BLaER1 (cell line): ENCODE measurements around the gene FAM83D.

Source experiments
- H3K27ac ChIP-seq: shearing (Covaris generic); formaldehyde crosslinking; 2 replicates; pipeline ENCODE4 v1.8.1; 2022
- H3K27me3 ChIP-seq: shearing (Covaris generic); formaldehyde crosslinking; 2 replicates; pipeline ENCODE4 v1.8.1; 2022
- H3K36me3 ChIP-seq: shearing (Covaris generic); formaldehyde crosslinking; 2 replicates; pipeline ENCODE4 v1.8.1; 2022
- H3K4me1 ChIP-seq: shearing (Covaris generic); formaldehyde crosslinking; 2 replicates; pipeline ENCODE4 v1.8.1; 2022
- H3K4me2 ChIP-seq: shearing (Covaris generic); formaldehyde crosslinking; 2 replicates; pipeline ENCODE4 v1.8.1; 2022
- H3K4me3 ChIP-seq: shearing (Covaris generic); formaldehyde crosslinking; 2 replicates; pipeline ENCODE4 v1.8.1; 2022
- H3K9ac ChIP-seq: shearing (Covaris generic); formaldehyde crosslinking; 2 replicates; pipeline ENCODE4 v1.8.1; 2022
- H3K9me3 ChIP-seq: shearing (Covaris generic); formaldehyde crosslinking; 2 replicates; pipeline ENCODE4 v1.8.1; 2022
- H4K20me1 ChIP-seq: shearing (Covaris generic); formaldehyde crosslinking; 2 replicates; pipeline ENCODE4 v1.8.1; 2022
- Cebpa-rat ChIP-seq: shearing (Covaris generic); IDR thresholded peaks from 2 replicates; pipeline ENCODE4 v1.8.1; 2022

The FAM83D gene

GRCh38 chr20:38961530-38962043, 35.4 kb downstream of the FAM83D start:
- peak overlapping the region; percentile 91 for H3K4me3 ChIP-seq
- peaks cover 19% of the 10 kb centered on the region for H3K4me1 ChIP-seq
- H3K9me3 ChIP-seq, result no peaks in the 10 kb centered on the region
- H3K4me2 ChIP-seq, result peak overlapping the region; percentile 85
- H3K36me3 ChIP-seq, result peaks cover 14% of the 10 kb centered on the region; the same call in 1 of the 2 replicates
- no peaks in the 10 kb centered on the region for H3K27me3 ChIP-seq
- H3K27ac ChIP-seq, result peak overlapping the region; percentile 96
- no peak for TF ChIP-seq Cebpa-rat
- 0 out of 2 replicates have a peak, but pooled peaks cover under 1% of the 10 kb centered on the region for H4K20me1 ChIP-seq
- H3K9ac ChIP-seq, result peak overlapping the region; percentile 91

- TF ChIP-seq Cebpa-rat, result no peak
Observed at GRCh38 chr20:38962044-38962927, 36.1 kb downstream of the FAM83D start, which contains the start of gene DHX35. DHX35 (plus strand) TSS chr20:38962344; CDS start chr20:38962368, 24 bp downstream.

GRCh38 chr20:38962928-38963401, 36.7 kb downstream of the FAM83D start:
- Histone ChIP-seq H3K4me1 (peaks cover 19% of the 10 kb centered on the region), H3K4me3 (peak overlapping the region; percentile 91), H3K27ac (peak overlapping the region; percentile 96), H3K27me3 (no peaks in the 10 kb centered on the region), H3K4me2 (peak overlapping the region; percentile 85), H3K36me3 (peaks cover 19% of the 10 kb centered on the region), H3K9ac (peak overlapping the region; percentile 91), H3K9me3 (no peaks in the 10 kb centered on the region), H4K20me1 (0 out of 2 replicates have a peak, but pooled peaks cover 13% of the 10 kb centered on the region)
- no peak for TF ChIP-seq Cebpa-rat

More at GRCh38 chr20:38962044-38962927, 36.1 kb downstream of the FAM83D start, which contains the start of gene DHX35:
- Histone ChIP-seq H3K36me3 (peaks cover 14% of the 10 kb centered on the region; the same call in 1 of the 2 replicates), H3K27me3 (no peaks in the 10 kb centered on the region), H3K27ac (peak within 1 kb of the TSS; percentile 96), H3K9me3 (no peaks in the 10 kb centered on the region), H3K4me1 (peaks cover 19% of the 10 kb centered on the region), H3K4me2 (peak within 1 kb of the TSS; percentile 85), H3K9ac (peak within 1 kb of the TSS; percentile 91), H4K20me1 (0 out of 2 replicates have a peak, but pooled peaks cover 8% of the 10 kb centered on the region), H3K4me3 (peak within 1 kb of the TSS; percentile 91)

GRCh38 chr20:38963745-38964144, 37.5 kb downstream of the FAM83D start:
- Histone ChIP-seq H3K27me3 (no peaks in the 10 kb centered on the region), H3K4me1 (peaks cover 19% of the 10 kb centered on the region), H4K20me1 (0 out of 2 replicates have a peak, but pooled peaks cover 20% of the 10 kb centered on the region), H3K4me3 (no peak overlapping the region), H3K4me2 (peak overlapping the region; percentile 85), H3K27ac (no peak overlapping the region), H3K9me3 (no peaks in the 10 kb centered on the region), H3K9ac (no peak overlapping the region), H3K36me3 (peaks cover 26% of the 10 kb centered on the region)
- no peak for TF ChIP-seq Cebpa-rat

- H3K4me3 ChIP-seq, result no peak overlapping the region
- peaks cover 39% of the 10 kb centered on the region for H3K36me3 ChIP-seq
- no peaks in the 10 kb centered on the region for H3K9me3 ChIP-seq
- no peak overlapping the region for H3K27ac ChIP-seq
- no peak overlapping the region for H3K4me2 ChIP-seq
- TF ChIP-seq Cebpa-rat, result no peak
- H4K20me1 ChIP-seq, result 0 out of 2 replicates have a peak, but pooled peaks cover 20% of the 10 kb centered on the region
- H3K4me1 ChIP-seq, result peaks cover 19% of the 10 kb centered on the region
- H3K27me3 ChIP-seq, result no peaks in the 10 kb centered on the region
- no peak overlapping the region for H3K9ac ChIP-seq
Observed at GRCh38 chr20:38965264-38965663, 39.0 kb downstream of the FAM83D start.

- no peak overlapping the region for H3K9ac ChIP-seq
- TF ChIP-seq Cebpa-rat, result no peak
- no peaks in the 10 kb centered on the region for H3K9me3 ChIP-seq
- H4K20me1 ChIP-seq, result 0 out of 2 replicates have a peak, but pooled peaks cover 20% of the 10 kb centered on the region
- no peaks in the 10 kb centered on the region for H3K27me3 ChIP-seq
- H3K4me3 ChIP-seq, result no peak overlapping the region
- H3K27ac ChIP-seq, result no peak overlapping the region
- peaks cover 7% of the 10 kb centered on the region for H3K4me1 ChIP-seq
- H3K4me2 ChIP-seq, result no peak overlapping the region
- peaks cover 61% of the 10 kb centered on the region for H3K36me3 ChIP-seq
Observed at GRCh38 chr20:38968090-38968489, 41.9 kb downstream of the FAM83D start.

GRCh38 chr20:38969708-38970107, 43.5 kb downstream of the FAM83D start:
- Histone ChIP-seq H3K27ac (no peak overlapping the region), H3K4me1 (no peaks in the 10 kb centered on the region), H4K20me1 (0 out of 2 replicates have a peak, but pooled peaks cover 20% of the 10 kb centered on the region), H3K4me3 (no peak overlapping the region), H3K9me3 (no peaks in the 10 kb centered on the region), H3K9ac (no peak overlapping the region), H3K27me3 (no peaks in the 10 kb centered on the region), H3K36me3 (peaks cover 71% of the 10 kb centered on the region), H3K4me2 (no peak overlapping the region)
- TF ChIP-seq Cebpa-rat, result no peak

- no peaks in the 10 kb centered on the region for H3K27me3 ChIP-seq
- no peak overlapping the region for H3K27ac ChIP-seq
- no peaks in the 10 kb centered on the region for H3K4me1 ChIP-seq
- H3K36me3 ChIP-seq, result peaks cover 69% of the 10 kb centered on the region
- TF ChIP-seq Cebpa-rat, result no peak
- no peaks in the 10 kb centered on the region for H3K9me3 ChIP-seq
- H3K4me3 ChIP-seq, result no peak overlapping the region
- no peak overlapping the region for H3K4me2 ChIP-seq
- 0 out of 2 replicates have a peak, but pooled peaks cover 20% of the 10 kb centered on the region for H4K20me1 ChIP-seq
- H3K9ac ChIP-seq, result no peak overlapping the region
Observed at GRCh38 chr20:38970302-38970701, 44.1 kb downstream of the FAM83D start.

- H4K20me1 ChIP-seq, result 0 out of 2 replicates have a peak, but pooled peaks cover 6% of the 10 kb centered on the region
- TF ChIP-seq Cebpa-rat, result no peak
- no peak overlapping the region for H3K4me3 ChIP-seq
- H3K4me2 ChIP-seq, result no peak overlapping the region
- no peaks in the 10 kb centered on the region for H3K27me3 ChIP-seq
- no peaks in the 10 kb centered on the region for H3K9me3 ChIP-seq
- H3K36me3 ChIP-seq, result peaks cover 81% of the 10 kb centered on the region
- H3K4me1 ChIP-seq, result no peaks in the 10 kb centered on the region
- H3K9ac ChIP-seq, result no peak overlapping the region
- no peak overlapping the region for H3K27ac ChIP-seq
Observed at GRCh38 chr20:38973107-38973506, 46.9 kb downstream of the FAM83D start.
